NCI-H1048 (cell line): ENCODE measurements around the gene SGSH.
"Not testable (repeated sequence)": the region's sequence is repeated elsewhere in the genome, so short reads cannot be mapped to it uniquely, and the experiment has no call there.

Experiments used
- DNase-seq: peaks from one replicate; lab custom pipeline; 2025; lab: John Stamatoyannopoulos, UW

Gene SGSH

GRCh38 chr17:80253631-80254395, 33.7 kb upstream of the SGSH start:
- DNase-seq, result no peak

- no peak for DNase-seq
Measured at GRCh38 chr17:80252871-80253270, 32.7 kb upstream of the SGSH start.

- no peak for DNase-seq
Measured at GRCh38 chr17:80251966-80252365, 31.8 kb upstream of the SGSH start.

GRCh38 chr17:80248894-80249710, 29.0 kb upstream of the SGSH start:
- no peak for DNase-seq

- no peak for DNase-seq
Measured at GRCh38 chr17:80248001-80248893, 28.1 kb upstream of the SGSH start.

GRCh38 chr17:80247561-80247960, 27.4 kb upstream of the SGSH start:
- DNase-seq, result no peak

GRCh38 chr17:80246726-80247125, 26.6 kb upstream of the SGSH start:
- DNase-seq, result no peak

- no peak for DNase-seq
Measured at GRCh38 chr17:80246266-80246681, 26.1 kb upstream of the SGSH start.

GRCh38 chr17:80245566-80246265, 25.6 kb upstream of the SGSH start:
- DNase-seq, result no peak

GRCh38 chr17:80244871-80245509, 24.9 kb upstream of the SGSH start:
- no peak for DNase-seq

GRCh38 chr17:80244448-80244847, 24.3 kb upstream of the SGSH start:
- DNase-seq, result not testable (repeated sequence)

GRCh38 chr17:80243526-80244433, 23.6 kb upstream of the SGSH start:
- DNase-seq, result no peak

GRCh38 chr17:80242505-80242904, 22.4 kb upstream of the SGSH start:
- DNase-seq, result no peak

- no peak for DNase-seq
Measured at GRCh38 chr17:80237386-80237785, 17.3 kb upstream of the SGSH start.

- DNase-seq, result no peak
Measured at GRCh38 chr17:80236911-80237310, 16.8 kb upstream of the SGSH start.

- DNase-seq, result no peak
Measured at GRCh38 chr17:80233202-80233601, 13.1 kb upstream of the SGSH start.

- DNase-seq, result no peak
Measured at GRCh38 chr17:80232438-80232837, 12.3 kb upstream of the SGSH start.

GRCh38 chr17:80229011-80229410, 8.9 kb upstream of the SGSH start:
- no peak for DNase-seq

- DNase-seq, result no peak
Measured at GRCh38 chr17:80228477-80228876, 8.3 kb upstream of the SGSH start.

GRCh38 chr17:80227666-80228065, 7.5 kb upstream of the SGSH start:
- DNase-seq, result no peak
